ELR (cell line): ENCODE measurements around the gene PPARD.
"Not testable (repeated sequence)": the region's sequence is repeated elsewhere in the genome, so short reads cannot be mapped to it uniquely, and the experiment has no call there.

ENCODE experiments used
- DNase-seq: peaks from one replicate; pipeline ENCODE4 v3.0.0-alpha.2; 2015; ENCODE audit warnings: low read depth

PPARD gene

DNA sequence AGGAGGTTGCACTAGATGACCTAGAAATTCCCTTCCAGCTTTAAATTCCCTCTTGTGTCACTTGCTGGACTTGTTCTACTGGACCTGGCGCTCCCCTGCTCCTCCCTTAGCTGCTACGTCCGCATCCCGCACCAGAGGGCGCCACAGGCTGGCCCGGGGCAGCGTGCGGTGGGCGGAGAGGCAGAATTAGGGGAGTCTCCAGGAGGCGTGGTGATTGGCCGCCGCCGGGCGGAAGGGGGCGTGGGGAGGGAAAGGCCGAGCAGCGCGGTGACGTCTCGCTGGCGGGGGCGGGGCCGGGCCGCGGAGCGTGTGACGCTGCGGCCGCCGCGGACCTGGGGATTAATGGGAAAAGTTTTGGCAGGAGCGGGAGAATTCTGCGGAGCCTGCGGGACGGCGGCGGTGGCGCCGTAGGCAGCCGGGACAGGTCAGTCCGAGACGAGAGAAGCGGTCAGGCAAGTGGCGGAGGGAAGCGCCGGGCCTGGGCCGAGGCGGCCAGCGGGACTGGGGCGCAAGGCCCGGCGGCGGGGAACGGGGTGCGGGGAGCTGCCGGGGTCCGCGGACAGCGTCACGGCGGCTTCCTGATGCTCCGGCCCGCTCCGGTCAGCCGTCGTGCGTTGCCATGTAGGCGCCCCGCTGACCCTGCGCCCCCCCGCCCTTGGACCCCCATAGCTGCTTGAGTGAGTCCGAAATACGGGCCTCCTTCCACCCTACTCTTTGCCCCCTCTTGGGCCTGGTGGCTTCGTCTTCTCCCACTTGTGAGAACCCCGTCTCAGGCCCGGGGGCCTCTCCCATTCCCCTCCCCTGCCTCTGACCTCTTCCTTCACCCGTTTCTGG, at the start of gene PPARD:
Gene PPARD, plus strand, starts transcription at position 301 of the 834 bp plus-strand sequence. CDS start 68,530 bp downstream, outside the sequence.
- peak; percentile 97 for DNase-seq

- DNase-seq = no peak
These were observed 48.7 kb upstream of the PPARD start for GRCh38 chr6:35293681-35294080.

GRCh38 chr6:35294308-35294945, 47.9 kb upstream of the PPARD start:
- peak; percentile 58 for DNase-seq

GRCh38 chr6:35295036-35295435, 47.3 kb upstream of the PPARD start:
- no peak for DNase-seq

DNA sequence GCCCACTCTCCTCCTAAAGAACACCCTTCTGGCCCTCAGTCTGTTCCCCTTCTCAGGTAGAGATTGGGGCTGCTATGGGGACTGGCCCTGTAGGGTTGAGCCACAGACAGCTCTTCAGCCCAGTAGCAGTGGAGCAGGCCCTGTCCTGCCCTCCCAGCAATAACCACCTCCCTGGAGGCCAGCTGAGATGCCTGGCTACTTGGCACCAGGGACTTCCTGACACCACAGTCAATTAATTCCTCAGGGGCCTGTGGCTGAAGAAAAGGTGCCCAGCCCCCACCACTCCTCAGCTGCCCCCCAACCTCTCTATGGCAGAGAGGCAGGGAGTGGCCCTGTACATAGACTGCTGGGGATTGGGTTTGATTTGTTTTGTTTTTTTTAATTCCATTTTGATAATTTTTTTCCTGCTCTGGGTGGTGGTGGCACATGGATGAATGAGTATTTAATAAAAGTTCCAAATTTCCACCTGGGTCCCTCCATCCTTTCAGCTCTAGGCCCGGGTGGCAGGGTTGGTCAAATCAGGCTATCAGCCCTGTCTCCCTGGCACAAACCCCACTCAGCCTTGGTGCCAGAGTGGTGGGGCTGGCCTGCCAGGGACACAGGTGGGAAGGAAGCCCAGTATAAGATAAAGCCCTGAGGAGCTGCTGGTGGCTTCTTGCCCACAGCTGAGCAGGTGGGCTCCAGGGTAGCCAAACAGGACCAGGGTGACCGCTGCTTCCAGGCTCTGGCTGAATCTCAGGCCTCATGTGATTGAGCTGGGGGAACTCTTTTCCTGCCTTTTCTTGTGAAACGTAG, 46.6 kb upstream of the PPARD start:
- no peak for DNase-seq

- no peak for DNase-seq
These were observed 45.3 kb upstream of the PPARD start for GRCh38 chr6:35296931-35297600.

DNA sequence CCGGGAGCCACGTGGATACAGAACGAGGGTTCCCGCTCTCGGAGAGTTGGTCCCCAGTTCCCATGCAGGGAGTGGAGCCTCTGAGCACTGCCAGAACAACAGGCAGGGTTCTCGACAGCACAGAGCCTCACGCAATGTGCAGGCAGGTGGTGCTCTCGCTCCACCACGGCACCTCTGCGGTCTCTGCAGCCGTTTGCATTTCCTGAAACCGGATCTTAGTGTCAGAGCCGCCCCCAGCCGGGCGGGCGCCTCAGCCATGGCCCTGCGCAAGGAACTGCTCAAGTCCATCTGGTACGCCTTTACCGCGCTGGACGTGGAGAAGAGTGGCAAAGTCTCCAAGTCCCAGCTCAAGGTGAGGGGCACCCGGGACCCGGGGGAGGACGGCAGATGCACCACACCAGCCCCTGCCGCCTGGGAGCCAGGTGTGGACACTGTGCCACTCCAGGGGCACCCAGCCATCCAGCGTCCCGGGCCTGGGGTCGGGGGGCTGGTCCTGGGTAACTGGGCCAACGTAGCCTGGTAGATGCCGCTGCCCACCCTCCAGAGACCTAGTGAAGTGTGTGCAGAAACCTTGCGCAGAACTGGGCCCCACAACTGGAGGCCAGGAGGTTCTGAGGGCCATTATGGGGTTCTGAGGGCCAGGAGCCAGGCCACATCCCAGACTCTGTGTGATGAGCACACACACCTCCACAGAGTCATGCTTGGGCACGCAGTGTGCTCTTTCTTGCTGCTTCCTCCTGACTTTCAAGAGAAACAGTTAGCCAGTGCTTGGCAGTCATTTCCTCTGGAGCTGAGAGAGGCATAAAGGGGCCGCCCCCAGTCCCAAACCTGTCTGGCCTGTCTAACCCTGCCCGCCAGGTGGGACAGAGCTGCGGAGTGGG, 44.5 kb upstream of the PPARD start, which contains the start of gene DEF6:
Gene DEF6, plus strand, starts transcription at position 218 of the 881 bp plus-strand sequence. Its CDS starts 39 bp downstream, at position 257.
- peak; percentile 80 for DNase-seq

DNA sequence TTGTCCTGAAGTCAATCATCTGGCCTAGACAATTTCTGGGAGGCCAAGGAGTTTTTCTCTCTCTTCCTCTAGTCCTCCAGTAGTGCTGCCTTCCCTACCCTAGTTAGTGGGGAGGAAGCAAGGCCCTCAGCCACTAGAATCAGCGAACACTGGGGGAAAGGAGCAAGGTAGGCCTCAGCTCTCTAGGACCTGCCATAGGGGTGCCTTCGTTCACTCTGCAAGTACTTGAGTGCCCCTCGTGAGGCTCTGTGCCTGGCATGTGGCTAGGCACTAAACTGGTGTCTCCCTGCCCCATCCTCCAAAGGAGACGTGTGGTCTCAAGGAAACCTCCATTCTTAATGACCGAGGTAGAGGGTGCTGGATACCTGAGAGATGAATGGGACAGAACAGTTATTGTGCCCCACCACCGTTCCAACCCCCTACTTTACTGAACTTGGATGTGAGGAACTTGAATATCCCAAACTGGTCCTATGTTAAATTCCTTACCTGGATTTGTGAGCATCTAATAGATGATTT, 43.7 kb upstream of the PPARD start:
- DNase-seq = no peak

- DNase-seq = no peak
These were observed 42.7 kb upstream of the PPARD start for GRCh38 chr6:35299674-35300073.

DNA sequence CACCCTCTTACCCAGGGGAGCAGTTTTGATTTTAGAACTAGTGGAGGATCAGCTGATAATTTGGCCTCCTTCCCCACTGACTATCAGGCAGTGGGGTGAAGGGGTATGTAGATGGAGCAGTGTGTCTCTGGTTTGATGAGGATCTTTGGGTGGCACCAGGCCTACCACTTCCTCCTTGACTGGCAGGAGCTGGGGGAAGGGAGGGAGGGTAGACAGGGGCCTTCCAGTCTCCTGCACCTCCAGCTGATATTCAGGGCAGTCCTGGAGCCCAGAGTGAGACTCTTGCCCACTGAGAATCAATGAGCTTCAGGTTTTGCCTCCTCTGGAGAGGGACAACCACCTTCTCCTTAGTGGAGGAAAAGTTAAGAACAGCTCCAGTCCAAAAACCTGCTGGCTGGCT, 41.5 kb upstream of the PPARD start:
- no peak for DNase-seq

- peak; percentile 38 for DNase-seq
These were observed 39.6 kb upstream of the PPARD start for GRCh38 chr6:35302604-35303241.

DNA sequence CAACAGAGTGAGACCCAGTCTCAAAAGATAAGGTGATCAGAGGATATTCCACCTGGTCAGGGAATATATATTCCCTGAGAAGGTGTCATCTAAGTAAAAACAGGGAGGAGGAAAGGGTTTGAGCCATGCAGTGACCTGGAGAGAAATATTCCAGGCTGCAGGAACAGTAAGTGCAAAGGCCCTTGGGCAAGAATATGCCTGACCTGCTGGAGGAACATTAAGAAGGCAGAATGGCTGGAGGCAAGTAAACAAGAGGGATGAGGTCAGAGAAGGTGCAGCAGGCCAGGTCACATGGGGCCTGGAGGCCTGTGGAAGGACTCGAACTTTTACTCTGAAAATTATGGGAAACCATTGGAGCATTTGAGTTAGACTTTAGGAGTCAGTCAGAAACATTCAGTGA, 38.1 kb upstream of the PPARD start:
- DNase-seq = peak; percentile 28

- DNase-seq = no peak
These were observed 37.2 kb upstream of the PPARD start for GRCh38 chr6:35305117-35305516.

- DNase-seq = not testable (repeated sequence)
These were observed 35.2 kb upstream of the PPARD start for GRCh38 chr6:35307138-35307537.

DNA sequence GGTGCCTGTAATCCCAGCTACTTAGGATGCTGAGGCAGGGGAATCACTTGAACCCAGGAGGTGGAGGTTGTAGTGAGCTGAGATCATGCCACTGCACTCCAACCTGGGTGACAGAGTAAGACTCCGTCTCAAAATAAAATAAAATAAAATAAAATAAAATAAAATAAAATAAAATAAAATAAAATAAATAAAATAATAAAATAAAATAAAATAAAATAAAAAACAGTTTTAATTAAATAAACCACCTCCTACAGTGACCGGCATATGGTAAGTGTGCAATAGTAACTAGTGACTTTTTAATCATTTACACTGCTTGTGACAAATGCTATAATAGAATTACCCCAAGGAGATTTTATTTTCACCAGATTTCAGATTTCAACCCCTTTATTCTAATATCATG, 33.8 kb upstream of the PPARD start:
- DNase-seq = not testable (repeated sequence)

DNA sequence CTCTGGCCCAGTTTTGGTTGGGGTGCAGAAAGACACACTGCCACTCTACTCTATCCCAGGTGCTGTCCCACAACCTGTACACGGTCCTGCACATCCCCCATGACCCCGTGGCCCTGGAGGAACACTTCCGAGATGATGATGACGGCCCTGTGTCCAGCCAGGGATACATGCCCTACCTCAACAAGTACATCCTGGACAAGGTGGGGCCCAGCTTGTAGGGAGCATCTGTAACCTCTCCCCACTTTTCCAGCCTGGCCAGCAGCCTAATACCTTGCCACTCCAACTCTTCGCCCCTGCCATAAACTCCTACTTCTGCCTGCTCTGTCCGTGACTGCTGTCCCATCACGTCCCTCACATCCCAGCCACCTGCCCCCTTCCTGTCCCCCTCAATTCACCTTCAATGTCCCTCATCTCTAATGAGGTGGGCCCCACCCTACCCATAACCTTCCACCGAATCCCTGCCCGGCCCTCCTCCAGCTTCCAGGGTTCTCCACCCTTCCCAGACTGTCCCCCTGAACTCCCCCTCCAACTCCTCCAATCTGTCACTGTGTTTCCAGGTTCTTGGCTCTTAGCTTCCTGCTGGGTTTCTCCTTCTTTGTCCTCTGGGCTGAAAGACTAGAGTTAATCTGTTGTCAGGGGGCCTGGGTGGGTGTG, 32.6 kb upstream of the PPARD start:
- DNase-seq = no peak

- no peak for DNase-seq
These were observed 32.0 kb upstream of the PPARD start for GRCh38 chr6:35310265-35310831.

DNA sequence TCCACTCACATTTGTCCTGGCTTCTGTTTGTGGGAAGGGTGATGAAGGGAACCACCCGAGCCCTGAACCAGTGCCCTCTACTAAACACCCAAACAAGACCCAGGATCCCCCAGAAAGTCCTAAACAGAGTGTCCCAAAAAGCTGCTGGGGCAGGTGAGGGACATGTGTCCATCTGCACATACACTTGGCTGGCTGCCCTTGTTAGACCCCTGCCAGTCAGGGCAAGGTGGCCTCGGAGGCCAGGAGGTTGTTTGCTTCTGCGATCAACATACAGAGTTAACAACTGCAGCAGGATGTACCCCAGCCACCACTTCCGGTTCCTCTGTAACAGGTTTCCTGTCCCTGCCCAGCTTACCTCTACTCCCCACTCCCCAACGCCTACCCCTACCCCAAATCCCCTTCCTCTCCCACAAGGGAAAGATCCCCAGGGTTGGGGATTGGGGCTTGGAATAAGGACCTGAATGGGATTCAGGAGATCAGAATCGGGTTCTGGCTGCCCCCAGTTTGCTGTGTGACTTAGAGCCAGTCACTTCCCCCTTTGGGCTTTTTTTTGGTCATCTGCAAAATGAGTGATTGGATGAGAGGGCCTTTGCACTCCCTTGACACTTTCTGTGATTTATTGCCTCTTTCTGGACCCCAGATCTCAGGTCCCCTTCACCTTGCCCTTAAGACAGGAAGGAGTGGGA, 30.8 kb upstream of the PPARD start:
- no peak for DNase-seq
